Panc1 (cell line): Measurements from ENCODE around the gene TNNC1. TPM values are rescaled to one million over a fixed set of nuclear protein-coding genes. Genes with fewer than 3 reads are reported as not detected.

Source experiments
- ATAC-seq: fragments of 200-7000 bp; cut with Tn5 transposase; 2 replicates; pipeline ENCODE4 v1.9.1; 2020; ENCODE audit warnings: mild to moderate bottlenecking, moderate library complexity
- BruUV-seq: library from RNA; stranded (reverse); fragments of 400-500 nt; replicated peaks from 2 replicates; lab custom pipeline; 2021; lab: Mats Ljungman, UMichigan
- CTCF ChIA-PET: fragments of 300-600 bp; sonication (Branson Sonifier 250); formaldehyde crosslinking; loops from one replicate; lab custom pipeline; 2022; ENCODE audit warnings: antibody characterized with exemption; lab: Charles Lee
- POLR2A ChIA-PET: fragments of 300-600 bp; sonication (Branson Sonifier 250); formaldehyde crosslinking; loops from one replicate; lab custom pipeline; 2022; ENCODE audit warnings: antibody characterized with exemption; lab: Charles Lee
- DNase-seq: peaks from one replicate; pipeline ENCODE4 v3.0.0-alpha.2; 2010; ENCODE audit warnings: low read depth, low spot score
- H3K27ac ChIP-seq: 2 replicates; pipeline ENCODE4 v1.5.1; 2011; ENCODE audit warnings: mild to moderate bottlenecking, low read length, inconsistent platforms
- H3K27me3 ChIP-seq: fragments of 200-500 bp; sonication (Bioruptor generic); 2 replicates; pipeline ENCODE4 v1.6.0; 2014; ENCODE audit warnings: low read length, inconsistent platforms; ENCODE audit not compliant: control insufficient read depth, insufficient read depth
- H3K36me3 ChIP-seq: fragments of 200-500 bp; sonication (Bioruptor generic); 2 replicates; pipeline ENCODE4 v1.5.1; 2014; ENCODE audit warnings: inconsistent platforms, mild to moderate bottlenecking, low read length, moderate library complexity; ENCODE audit not compliant: control insufficient read depth, insufficient read depth
- H3K4me1 ChIP-seq: 2 replicates; pipeline ENCODE4 v1.5.1; 2011; ENCODE audit warnings: inconsistent platforms, mild to moderate bottlenecking, low read length, moderate library complexity; ENCODE audit not compliant: control insufficient read depth, insufficient read depth
- H3K4me3 ChIP-seq, 2 experiments: 2 replicates each; pipeline ENCODE4 v1.5.1; 2011 to 2012; ENCODE audit warnings: low read depth in 2 of 2, low read length in 2 of 2, mild to moderate bottlenecking in 2 of 2, inconsistent platforms in 1 of 2, moderate library complexity in 1 of 2
- H3K9me3 ChIP-seq: fragments of 200-500 bp; sonication (Bioruptor generic); 2 replicates; pipeline ENCODE4 v1.5.1; 2014; ENCODE audit warnings: low read depth, mild to moderate bottlenecking, inconsistent platforms, low read length, moderate library complexity; ENCODE audit not compliant: control insufficient read depth, insufficient read depth
- CTCF ChIP-seq: fragments of 450-650 bp; IDR thresholded peaks from 2 replicates; pipeline ENCODE4 v1.5.1; 2017; ENCODE audit warnings: mild to moderate bottlenecking
- POLR2AphosphoS5 ChIP-seq: IDR thresholded peaks from 2 replicates; pipeline ENCODE4 v1.6.1; 2012; ENCODE audit warnings: mild to moderate bottlenecking, low read depth, low read length, moderate library complexity
- SIN3A ChIP-seq: IDR thresholded peaks from 2 replicates; pipeline ENCODE4 v1.6.1; 2012; ENCODE audit warnings: low read depth, mild to moderate bottlenecking, low read length, moderate library complexity, borderline replicate concordance; ENCODE audit not compliant: insufficient read depth
- TCF7L2 ChIP-seq: IDR thresholded peaks from 2 replicates; pipeline ENCODE4 v1.6.1; 2011; ENCODE audit warnings: mild to moderate bottlenecking, low read depth, low read length, inconsistent platforms
- in situ Hi-C: cut with HindIII; loops from 2 replicates; pipeline ENCODE4 v1.10.0; 2016; ENCODE audit warnings: low sequenced_read_pairs, low pct_unique_long_range_greater_than_20kb
- intact Hi-C: fragments of 100-400 bp; cut with micrococcal nuclease; formaldehyde crosslinking; loops from one replicate; pipeline ENCODE4 v1.10.0; 2022; ENCODE audit not compliant: unreplicated experiment
- total RNA-seq: library from RNA; stranded (reverse); gene quantifications from one replicate; pipeline ENCODE4 v1.2.1, GENCODE V29; 2021; ENCODE audit not compliant: unreplicated experiment
- TF ChIP-seq, protein P1 (sequence below), 2 experiments: IDR thresholded peaks; 2 replicates each; pipeline ENCODE4 v1.6.1; 2011 to 2012; ENCODE audit warnings: low read depth in 2 of 2, control low read depth in 1 of 2, low read length in 1 of 2, mild to moderate bottlenecking in 1 of 2, moderate library complexity in 1 of 2; ENCODE audit not compliant: insufficient read depth in 1 of 2

TNNC1 gene
- total RNA-seq, 1 experiment from 2014 or later = 5.2 TPM

DNA sequence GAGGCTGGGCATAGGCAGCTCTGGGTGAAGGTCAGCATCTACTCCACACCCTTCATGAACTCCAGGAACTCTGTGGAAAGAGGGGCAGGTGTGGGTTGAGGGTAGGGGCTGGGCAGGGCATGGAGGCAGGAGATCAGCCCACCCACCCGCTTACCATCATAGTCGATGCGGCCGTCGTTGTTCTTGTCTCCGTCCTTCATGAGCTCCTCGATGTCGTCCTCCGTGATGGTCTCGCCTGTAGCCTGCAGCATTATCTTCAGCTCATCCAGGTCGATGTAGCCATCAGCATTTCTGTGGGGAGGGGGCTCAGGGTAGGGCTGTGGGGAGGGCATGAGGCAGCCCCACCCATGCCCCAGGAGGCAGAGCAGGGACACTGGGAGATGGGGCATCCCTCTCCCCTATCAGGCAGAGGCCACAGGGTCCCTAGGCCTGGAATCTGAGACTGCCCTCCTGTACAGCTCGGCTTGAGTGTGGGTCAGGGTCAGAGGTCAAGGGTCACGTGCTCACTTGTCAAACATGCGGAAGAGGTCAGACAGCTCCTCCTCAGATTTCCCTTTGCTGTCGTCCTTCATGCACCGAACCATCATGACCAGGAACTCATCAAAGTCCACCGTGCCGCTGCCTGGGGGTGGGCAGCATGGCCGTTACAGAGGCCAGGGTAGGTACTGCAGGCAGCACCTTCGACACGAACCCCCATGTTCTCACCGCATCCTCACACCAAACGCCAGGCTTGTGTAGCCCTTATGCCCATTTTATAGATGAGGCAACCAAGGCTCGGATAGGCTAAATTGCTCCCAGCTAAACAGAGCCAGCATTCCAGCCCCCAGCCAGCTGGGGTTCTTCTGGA, 2.4 kb downstream of the TNNC1 start:
- ChIA-PET POLR2A (no interaction called here), CTCF (no interaction called here)
- DNase-seq (no peak), ATAC-seq (no peak)
- intact Hi-C loops = no loop called here
- Histone ChIP-seq H3K27me3 (no peaks in the 10 kb centered on the region), H3K36me3 (peaks cover 6% of the 10 kb centered on the region; the same call in 1 of the 2 replicates), H3K4me1 (peaks cover 33% of the 10 kb centered on the region), H3K9me3 (no peaks in the 10 kb centered on the region), H3K27ac (no peak overlapping the region), H3K4me3 (no peak overlapping the region)
- TF ChIP-seq, protein P1, sequence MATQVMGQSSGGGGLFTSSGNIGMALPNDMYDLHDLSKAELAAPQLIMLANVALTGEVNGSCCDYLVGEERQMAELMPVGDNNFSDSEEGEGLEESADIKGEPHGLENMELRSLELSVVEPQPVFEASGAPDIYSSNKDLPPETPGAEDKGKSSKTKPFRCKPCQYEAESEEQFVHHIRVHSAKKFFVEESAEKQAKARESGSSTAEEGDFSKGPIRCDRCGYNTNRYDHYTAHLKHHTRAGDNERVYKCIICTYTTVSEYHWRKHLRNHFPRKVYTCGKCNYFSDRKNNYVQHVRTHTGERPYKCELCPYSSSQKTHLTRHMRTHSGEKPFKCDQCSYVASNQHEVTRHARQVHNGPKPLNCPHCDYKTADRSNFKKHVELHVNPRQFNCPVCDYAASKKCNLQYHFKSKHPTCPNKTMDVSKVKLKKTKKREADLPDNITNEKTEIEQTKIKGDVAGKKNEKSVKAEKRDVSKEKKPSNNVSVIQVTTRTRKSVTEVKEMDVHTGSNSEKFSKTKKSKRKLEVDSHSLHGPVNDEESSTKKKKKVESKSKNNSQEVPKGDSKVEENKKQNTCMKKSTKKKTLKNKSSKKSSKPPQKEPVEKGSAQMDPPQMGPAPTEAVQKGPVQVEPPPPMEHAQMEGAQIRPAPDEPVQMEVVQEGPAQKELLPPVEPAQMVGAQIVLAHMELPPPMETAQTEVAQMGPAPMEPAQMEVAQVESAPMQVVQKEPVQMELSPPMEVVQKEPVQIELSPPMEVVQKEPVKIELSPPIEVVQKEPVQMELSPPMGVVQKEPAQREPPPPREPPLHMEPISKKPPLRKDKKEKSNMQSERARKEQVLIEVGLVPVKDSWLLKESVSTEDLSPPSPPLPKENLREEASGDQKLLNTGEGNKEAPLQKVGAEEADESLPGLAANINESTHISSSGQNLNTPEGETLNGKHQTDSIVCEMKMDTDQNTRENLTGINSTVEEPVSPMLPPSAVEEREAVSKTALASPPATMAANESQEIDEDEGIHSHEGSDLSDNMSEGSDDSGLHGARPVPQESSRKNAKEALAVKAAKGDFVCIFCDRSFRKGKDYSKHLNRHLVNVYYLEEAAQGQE (IDR thresholded peaks at IDR 0.05; ENCODE audit: insufficient read depth in 1 of 2, low read depth in 2 of 2, low read length in 1 of 2) = no peak
- TF ChIP-seq TCF7L2 = no peak
- no peak for TF ChIP-seq POLR2AphosphoS5
- no peak for TF ChIP-seq SIN3A
- no peak for TF ChIP-seq CTCF
- in situ Hi-C loops = no loop called here
- no TSS peak for BruUV-seq

DNA sequence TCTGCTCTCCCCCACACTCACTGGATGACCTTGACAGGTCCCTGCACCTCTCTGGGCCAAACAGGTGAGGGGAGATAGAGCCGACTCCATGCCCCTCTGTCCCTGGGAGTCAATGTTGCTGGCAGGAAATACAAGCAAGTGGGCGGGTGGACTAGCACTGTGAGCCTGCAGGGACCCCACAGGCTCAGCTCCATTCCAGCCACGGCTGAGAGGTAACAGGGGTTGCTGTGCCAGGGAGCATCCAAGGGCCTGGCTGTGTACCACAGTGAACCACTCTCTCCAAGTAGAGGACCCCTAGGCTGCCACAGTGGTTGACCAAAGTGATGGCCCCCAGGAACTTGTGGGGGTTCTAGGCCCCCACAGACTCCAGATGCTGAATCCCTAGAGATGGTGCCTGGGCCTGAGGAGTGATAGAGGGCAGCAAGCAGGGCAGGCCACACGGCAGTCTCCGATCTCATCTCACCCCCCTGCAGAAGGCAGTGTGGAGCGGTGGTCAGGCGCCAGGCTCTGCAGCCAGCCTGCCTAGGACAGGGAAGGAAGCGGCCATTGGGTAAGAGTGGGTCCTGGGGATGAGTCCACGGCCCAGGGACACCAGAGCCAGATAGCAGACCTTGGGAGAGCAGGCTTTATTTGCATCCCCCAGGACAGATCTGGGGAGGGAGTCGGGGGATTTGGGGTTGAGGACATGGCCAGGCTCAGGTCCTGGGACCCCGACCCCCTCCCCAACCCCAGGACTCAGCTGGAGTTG, 3.2 kb downstream of the TNNC1 start:
- no peak for TF ChIP-seq CTCF
- TF ChIP-seq, protein P1 (IDR thresholded peaks at IDR 0.05; ENCODE audit: insufficient read depth in 1 of 2, low read depth in 2 of 2, low read length in 1 of 2) = no peak
- no peak for TF ChIP-seq POLR2AphosphoS5
- peaks cover 32% of the 10 kb centered on the region for H3K4me1 ChIP-seq
- no peaks in the 10 kb centered on the region for H3K27me3 ChIP-seq
- no peak for DNase-seq
- POLR2A ChIA-PET = no interaction called here
- H3K36me3 ChIP-seq = peaks cover 2% of the 10 kb centered on the region; the same call in 1 of the 2 replicates
- intact Hi-C loops (no loop called here), in situ Hi-C loops (no loop called here)
- BruUV-seq = no TSS peak
- peak overlapping the region; percentile 63 for H3K27ac ChIP-seq
- ATAC-seq = no peak
- no peak overlapping the region for H3K4me3 ChIP-seq
- CTCF ChIA-PET = no interaction called here
- no peaks in the 10 kb centered on the region for H3K9me3 ChIP-seq
